Karpas-422 (cell line): ENCODE measurements around the gene RPS6KC1. TPM values are rescaled to one million over a fixed set of nuclear protein-coding genes. Genes with fewer than 3 reads are reported as not detected.
"Not testable (repeated sequence)": the region's sequence is repeated elsewhere in the genome, so short reads cannot be mapped to it uniquely, and the experiment has no call there.

Experiments
- DNase-seq: peaks from one replicate; pipeline ENCODE4 v3.0.0-alpha.2; 2015
- H2AFZ ChIP-seq: fragments of 200-600 bp; sonication (generic); 2 replicates; pipeline ENCODE4 v1.6.1; 2014; ENCODE audit warnings: antibody characterized with exemption, low read length, mixed read lengths
- H3K27ac ChIP-seq: fragments of 200-600 bp; sonication (generic); 2 replicates; pipeline ENCODE4 v1.5.1; 2014; ENCODE audit warnings: mild to moderate bottlenecking, low read length, moderate library complexity
- H3K27me3 ChIP-seq: fragments of 200-600 bp; sonication (generic); 2 replicates; pipeline ENCODE4 v1.6.1; 2014; ENCODE audit warnings: low read length, mixed read lengths
- H3K36me3 ChIP-seq: fragments of 200-600 bp; sonication (generic); 2 replicates; pipeline ENCODE4 v1.6.1; 2014; ENCODE audit warnings: low read length, mixed read lengths; ENCODE audit not compliant: insufficient read depth
- H3K4me1 ChIP-seq: fragments of 200-600 bp; sonication (generic); 2 replicates; pipeline ENCODE4 v1.6.1; 2014; ENCODE audit warnings: mild to moderate bottlenecking, low read length, mixed read lengths
- H3K4me2 ChIP-seq: fragments of 200-600 bp; sonication (generic); 2 replicates; pipeline ENCODE4 v1.6.1; 2014; ENCODE audit warnings: low read length, low read depth, mild to moderate bottlenecking; ENCODE audit not compliant: poor library complexity, severe bottlenecking
- H3K4me3 ChIP-seq: fragments of 200-600 bp; sonication (generic); 2 replicates; pipeline ENCODE4 v1.5.1; 2014; ENCODE audit warnings: mild to moderate bottlenecking, antibody characterized with exemption, low read length, mixed read lengths
- H3K79me2 ChIP-seq: fragments of 200-600 bp; sonication (generic); 2 replicates; pipeline ENCODE4 v1.6.1; 2014; ENCODE audit warnings: mild to moderate bottlenecking, low read length, mixed read lengths
- H3K9ac ChIP-seq: fragments of 200-600 bp; sonication (generic); 2 replicates; pipeline ENCODE4 v1.6.0; 2014; ENCODE audit warnings: low read length
- H3K9me2 ChIP-seq: fragments of 200-600 bp; sonication (generic), shearing (Covaris generic); replicated peaks from 2 replicates; pipeline ENCODE4 v1.6.0; 2014; ENCODE audit warnings: mild to moderate bottlenecking, low read length, moderate library complexity; ENCODE audit not compliant: insufficient read depth
- H3K9me3 ChIP-seq: fragments of 300-700, 200-600 bp; sonication (generic); 2 replicates; pipeline ENCODE4 v1.6.1; 2014; ENCODE audit warnings: low read length, mixed read lengths
- H4K20me1 ChIP-seq: fragments of 200-600 bp; sonication (generic); 2 replicates; pipeline ENCODE4 v1.6.1; 2014; ENCODE audit warnings: mild to moderate bottlenecking, antibody characterized with exemption, low read length, low read depth; ENCODE audit not compliant: insufficient read depth
- total RNA-seq: library from RNA; depleted of rRNA; stranded (reverse); fragments of >200 nt; shearing (Covaris generic); gene quantifications from 2 replicates; pipeline ENCODE4 v1.2.3, GENCODE V29; 2014; ENCODE audit warnings: low replicate concordance

RPS6KC1 gene
- total RNA-seq, 1 experiment from 2014 or later: 13.2 TPM

- Histone ChIP-seq H3K27me3 (no peaks in the 10 kb centered on the region), H3K4me3 (no peak overlapping the region), H3K27ac (no peak overlapping the region), H4K20me1 (no peaks in the 10 kb centered on the region), H3K79me2 (no peaks in the 10 kb centered on the region), H3K9ac (no peak overlapping the region), H3K4me2 (no peak overlapping the region), H3K9me2 (no peaks in the 10 kb centered on the region), H3K36me3 (no peaks in the 10 kb centered on the region), H3K9me3 (no peaks in the 10 kb centered on the region), H3K4me1 (no peaks in the 10 kb centered on the region), H2AFZ (no peak overlapping the region)
- DNase-seq: no peak
Measured at GRCh38 chr1:213131851-213132655, 81.0 kb downstream of the RPS6KC1 start.

GRCh38 chr1:213135572-213135971 is 84.5 kb downstream of the RPS6KC1 start:
- H3K27me3 ChIP-seq: no peaks in the 10 kb centered on the region
- H3K79me2 ChIP-seq: no peaks in the 10 kb centered on the region
- H2AFZ ChIP-seq: no peak overlapping the region
- no peak overlapping the region for H3K4me3 ChIP-seq
- H3K9me2 ChIP-seq: no peaks in the 10 kb centered on the region
- no peak overlapping the region for H3K9ac ChIP-seq
- H3K4me2 ChIP-seq: no peak overlapping the region
- H3K27ac ChIP-seq: no peak overlapping the region
- H3K9me3 ChIP-seq: no peaks in the 10 kb centered on the region
- H4K20me1 ChIP-seq: no peaks in the 10 kb centered on the region
- H3K4me1 ChIP-seq: no peaks in the 10 kb centered on the region
- H3K36me3 ChIP-seq: no peaks in the 10 kb centered on the region
- no peak for DNase-seq

- H3K79me2 ChIP-seq: no peaks in the 10 kb centered on the region
- no peaks in the 10 kb centered on the region for H3K27me3 ChIP-seq
- H3K9me3 ChIP-seq: no peaks in the 10 kb centered on the region
- H2AFZ ChIP-seq: no peak overlapping the region
- no peak for DNase-seq
- no peak overlapping the region for H3K4me3 ChIP-seq
- no peaks in the 10 kb centered on the region for H3K4me1 ChIP-seq
- no peaks in the 10 kb centered on the region for H3K9me2 ChIP-seq
- no peaks in the 10 kb centered on the region for H4K20me1 ChIP-seq
- H3K27ac ChIP-seq: no peak overlapping the region
- no peaks in the 10 kb centered on the region for H3K36me3 ChIP-seq
- H3K4me2 ChIP-seq: no peak overlapping the region
- H3K9ac ChIP-seq: no peak overlapping the region
Measured at GRCh38 chr1:213136190-213136917, 85.3 kb downstream of the RPS6KC1 start.

GRCh38 chr1:213138391-213138790 is 87.3 kb downstream of the RPS6KC1 start:
- DNase-seq: no peak
- H3K4me2 ChIP-seq: no peak overlapping the region
- H3K79me2 ChIP-seq: no peaks in the 10 kb centered on the region
- no peaks in the 10 kb centered on the region for H3K9me3 ChIP-seq
- H3K4me3 ChIP-seq: no peak overlapping the region
- no peak overlapping the region for H3K9ac ChIP-seq
- H3K27me3 ChIP-seq: no peaks in the 10 kb centered on the region
- no peaks in the 10 kb centered on the region for H3K4me1 ChIP-seq
- H3K27ac ChIP-seq: no peak overlapping the region
- no peak overlapping the region for H2AFZ ChIP-seq
- H3K36me3 ChIP-seq: no peaks in the 10 kb centered on the region
- H3K9me2 ChIP-seq: no peaks in the 10 kb centered on the region
- H4K20me1 ChIP-seq: no peaks in the 10 kb centered on the region

- Histone ChIP-seq H3K4me3 (no peak overlapping the region), H3K9ac (no peak overlapping the region), H3K27ac (no peak overlapping the region), H4K20me1 (no peaks in the 10 kb centered on the region), H3K36me3 (no peaks in the 10 kb centered on the region), H3K9me2 (no peaks in the 10 kb centered on the region), H3K79me2 (no peaks in the 10 kb centered on the region), H3K4me2 (no peak overlapping the region), H3K27me3 (no peaks in the 10 kb centered on the region), H3K4me1 (no peaks in the 10 kb centered on the region), H3K9me3 (no peaks in the 10 kb centered on the region), H2AFZ (no peak overlapping the region)
- DNase-seq: no peak
Measured at GRCh38 chr1:213138892-213139291, 87.9 kb downstream of the RPS6KC1 start.

- no peaks in the 10 kb centered on the region for H4K20me1 ChIP-seq
Measured at GRCh38 chr1:213148905-213149304, 97.9 kb downstream of the RPS6KC1 start.

GRCh38 chr1:213150090-213150489 is 99.0 kb downstream of the RPS6KC1 start:
- H2AFZ ChIP-seq, H3K36me3 ChIP-seq, H3K4me2 ChIP-seq, H4K20me1 ChIP-seq, H3K4me1 ChIP-seq, H3K79me2 ChIP-seq, H3K9me3 ChIP-seq, H3K9ac ChIP-seq, H3K27ac ChIP-seq, DNase-seq, H3K9me2 ChIP-seq, H3K27me3 ChIP-seq, H3K4me3 ChIP-seq: not testable (repeated sequence)

More at GRCh38 chr1:213148905-213149304, 97.9 kb downstream of the RPS6KC1 start:
- H3K27me3 ChIP-seq: no peaks in the 10 kb centered on the region
- H3K4me2 ChIP-seq: no peak overlapping the region
- H3K9ac ChIP-seq: no peak overlapping the region
- no peak overlapping the region for H3K4me3 ChIP-seq
- no peak overlapping the region for H3K27ac ChIP-seq
- no peak overlapping the region for H2AFZ ChIP-seq
- no peak for DNase-seq
- no peaks in the 10 kb centered on the region for H3K79me2 ChIP-seq
- H3K9me3 ChIP-seq: peaks cover 5% of the 10 kb centered on the region; the same call in 1 of the 2 replicates
- H3K4me1 ChIP-seq: no peaks in the 10 kb centered on the region
- H3K9me2 ChIP-seq: no peaks in the 10 kb centered on the region
- H3K36me3 ChIP-seq: no peaks in the 10 kb centered on the region

- Histone ChIP-seq H2AFZ (no peak overlapping the region), H3K4me1 (no peaks in the 10 kb centered on the region), H4K20me1 (no peaks in the 10 kb centered on the region), H3K9ac (no peak overlapping the region), H3K36me3 (no peaks in the 10 kb centered on the region), H3K79me2 (no peaks in the 10 kb centered on the region), H3K4me3 (no peak overlapping the region), H3K9me3 (peaks cover 3% of the 10 kb centered on the region; the same call in 1 of the 2 replicates), H3K27ac (no peak overlapping the region), H3K4me2 (no peak overlapping the region), H3K9me2 (no peaks in the 10 kb centered on the region), H3K27me3 (no peaks in the 10 kb centered on the region)
- no peak for DNase-seq
Measured at GRCh38 chr1:213154056-213154685, 103.1 kb downstream of the RPS6KC1 start.
